Measurements from ENCODE around the gene TFDP3.

GRCh38 chrX:133267621-133268020, 49.5 kb upstream of the TFDP3 start:
- no peak for TF ChIP-seq CTCF (IDR thresholded peaks at IDR 0.05)
- no peak for TF ChIP-seq POLR2AphosphoS5 (IDR thresholded peaks at IDR 0.05)
- no peak for TF ChIP-seq POLR2A (IDR thresholded peaks at IDR 0.05; ENCODE audit: low read depth)
- TF ChIP-seq EP300 (IDR thresholded peaks at IDR 0.05), result no peak
